HepG2 (cell line): Measurements from ENCODE around the gene NDE1. TPM values are rescaled to one million over a fixed set of nuclear protein-coding genes. Genes with fewer than 3 reads are reported as not detected.

ENCODE experiments used
- ATAC-seq: fragments of 200-7000 bp; cut with Tn5 transposase; 3 replicates; pipeline ENCODE4 v1.9.1; 2020; ENCODE audit warnings: mild to moderate bottlenecking, moderate library complexity
- BruUV-seq: library from RNA; stranded (reverse); fragments of 400-500 nt; replicated peaks from 2 replicates; lab custom pipeline; 2021; lab: Mats Ljungman, UMichigan
- CTCF ChIA-PET: fragments of 300-600 bp; formaldehyde crosslinking; extraction: SDS; loops from one replicate; lab custom pipeline; 2021; ENCODE audit warnings: low total read pairs, inconsistent platforms, low intra/inter-chr PET ratio; lab: Yijun Ruan, JAX
- POLR2A ChIA-PET: fragments of 350-600 bp; sonication (Branson Sonifier 250); formaldehyde crosslinking; loops from one replicate; lab custom pipeline; 2020; ENCODE audit warnings: antibody characterized with exemption, inconsistent platforms; lab: Yijun Ruan, JAX
- DNase-seq: peaks from one replicate; pipeline ENCODE4 v3.0.0-alpha.2; 2015; ENCODE audit warnings: low spot score
- FAIRE-seq: peaks from 3 replicates; lab custom pipeline; 2011; peaks lifted over from hg19 to GRCh38; lab: Jason Lieb, UNC
- H2AFZ ChIP-seq: one replicate; pipeline ENCODE4 v1.6.1; 2011; ENCODE audit warnings: low read length, inconsistent platforms
- H3K27ac ChIP-seq: fragments of 300-600 bp; 3 replicates; pipeline ENCODE4 v1.8.0; 2011; ENCODE audit warnings: mixed run types, mild to moderate bottlenecking, mixed read lengths, low read length, inconsistent platforms; ENCODE audit not compliant: insufficient read depth; ENCODE audit errors: extremely low read length
- H3K27me3 ChIP-seq, 2 experiments: fragments of 200-600 bp in 1 of 2; 2 replicates in 1 of 2; 3 replicates in 1 of 2; pipeline versions ENCODE4 v1.6.0 to v1.8.0; 2011; ENCODE audit warnings: low read length in 2 of 2, mild to moderate bottlenecking in 2 of 2, moderate library complexity in 2 of 2, inconsistent platforms in 1 of 2; ENCODE audit not compliant: insufficient read depth in 2 of 2, control insufficient read depth in 1 of 2
- H3K36me3 ChIP-seq, 2 experiments: fragments of 200-600 bp in 1 of 2; replicated peaks in 1 of 2; 2 replicates in 1 of 2; 3 replicates in 1 of 2; pipeline versions ENCODE4 v1.5.1 to v1.8.0; 2011; ENCODE audit warnings: low read length in 2 of 2, inconsistent platforms in 1 of 2; ENCODE audit not compliant: insufficient read depth in 2 of 2, control insufficient read depth in 1 of 2
- H3K4me1 ChIP-seq: 2 replicates; pipeline ENCODE4 v1.5.1; 2012; ENCODE audit warnings: low read length, inconsistent platforms; ENCODE audit not compliant: insufficient read depth
- H3K4me2 ChIP-seq: 2 replicates; pipeline ENCODE4 v1.6.0; 2011; ENCODE audit warnings: low read depth, low read length, inconsistent platforms
- H3K4me3 ChIP-seq, 3 experiments: fragments of 200-600 bp in 1 of 3; sonication (generic), shearing (Covaris generic) in 1 of 3; replicated peaks in 1 of 3; 2 replicates each; pipeline ENCODE4 v1.5.1; 2011 to 2016; ENCODE audit warnings: low read length in 3 of 3, inconsistent platforms in 2 of 3, low read depth in 2 of 3, mild to moderate bottlenecking in 2 of 3, control low read depth in 1 of 3, mixed read lengths in 1 of 3; ENCODE audit not compliant: insufficient read depth in 1 of 3
- H3K79me2 ChIP-seq: one replicate; pipeline ENCODE4 v1.6.1; 2011; ENCODE audit warnings: low read length, inconsistent platforms; ENCODE audit not compliant: insufficient read depth
- H3K9ac ChIP-seq: 2 replicates; pipeline ENCODE4 v1.6.0; 2011; ENCODE audit warnings: mild to moderate bottlenecking, low read depth, low read length, inconsistent platforms; ENCODE audit not compliant: insufficient read depth
- H3K9me3 ChIP-seq: 2 replicates; pipeline ENCODE4 v1.5.1; 2012; ENCODE audit warnings: mild to moderate bottlenecking, low read length
- H4K20me1 ChIP-seq: 2 replicates; pipeline ENCODE4 v1.6.0; 2011; ENCODE audit warnings: inconsistent platforms, mild to moderate bottlenecking, low read length, moderate library complexity; ENCODE audit not compliant: insufficient read depth
- CREB1 ChIP-seq, 2 experiments: fragments of 450-650 bp in 1 of 2; IDR thresholded peaks; 2 replicates each; pipeline ENCODE4 v1.6.1; 2016 to 2017; ENCODE audit warnings: control low read depth in 1 of 2, mild to moderate bottlenecking in 1 of 2, missing compliant biosample characterization in 1 of 2, missing genetic modification characterization in 1 of 2
- MTF2 ChIP-seq: sonication (generic); formaldehyde crosslinking; IDR thresholded peaks from 2 replicates; pipeline ENCODE4 v1.5.0; 2020; ENCODE audit warnings: missing genetic modification reagents, borderline replicate concordance
- NFE2L2 ChIP-seq: fragments of 150-350 bp; IDR thresholded peaks from 2 replicates; pipeline ENCODE4 v1.6.1; 2014; ENCODE audit warnings: low read length
- YY1 ChIP-seq: IDR thresholded peaks from 2 replicates; pipeline ENCODE4 v1.6.1; 2011; ENCODE audit warnings: low read length, low read depth, moderate library complexity, mild to moderate bottlenecking; ENCODE audit not compliant: insufficient read depth, insufficient replicate concordance
- WGBS: methylation state at CpG from one replicate; pipeline ENCODE4 v1.1.6; 2017; ENCODE audit warnings: low lambda C conversion rate; 5-methylcytosine and 5-hydroxymethylcytosine counted together
- in situ Hi-C: cut with HindIII; loops from 2 replicates; pipeline ENCODE4 v1.10.0; 2017; ENCODE audit warnings: low pct_unique_long_range_greater_than_20kb; ENCODE audit not compliant: extremely low pct_ligation_motif_present
- intact Hi-C: fragments of 100-400 bp; cut with micrococcal nuclease; formaldehyde crosslinking; loops from one replicate; pipeline ENCODE4 v1.10.0; 2022; ENCODE audit not compliant: unreplicated experiment
- polyA plus RNA-seq, 8 experiments: library from polyadenylated mRNA; depleted of rRNA in 3 of 8; stranded (reverse) in 7 of 8; unstranded in 1 of 8; fragments of >200 nt; fragmentation: Illumina TruSeq in 4 of 8; extraction: Trizol in 4 of 8; gene quantifications; 2 replicates each; pipeline versions ENCODE4 v1.2.1 to v1.2.3, GENCODE V29; 2011 to 2016; ENCODE audit warnings: low read depth in 4 of 8, missing spikeins in 1 of 8, mixed read lengths in 1 of 8; ENCODE audit not compliant: insufficient read depth in 1 of 8
- total RNA-seq, 5 experiments: library from RNA; depleted of rRNA; stranded (reverse); fragments of >200 nt; fragmentation: Illumina TruSeq; extraction: Trizol; gene quantifications; 2 replicates each; pipeline ENCODE4 v1.2.3, GENCODE V29; 2016; ENCODE audit warnings: low read depth in 1 of 5
- TF ChIP-seq, protein P1 (sequence below): fragments of 450-650 bp; IDR thresholded peaks from 2 replicates; pipeline ENCODE4 v1.6.1; 2016

NDE1 gene
- total and polyA plus RNA-seq, 2 of the 13 experiments (the other 11 are each of a cell fraction or from before 2014, with no cell fraction given) = 40.9 to 72.5 TPM

DNA sequence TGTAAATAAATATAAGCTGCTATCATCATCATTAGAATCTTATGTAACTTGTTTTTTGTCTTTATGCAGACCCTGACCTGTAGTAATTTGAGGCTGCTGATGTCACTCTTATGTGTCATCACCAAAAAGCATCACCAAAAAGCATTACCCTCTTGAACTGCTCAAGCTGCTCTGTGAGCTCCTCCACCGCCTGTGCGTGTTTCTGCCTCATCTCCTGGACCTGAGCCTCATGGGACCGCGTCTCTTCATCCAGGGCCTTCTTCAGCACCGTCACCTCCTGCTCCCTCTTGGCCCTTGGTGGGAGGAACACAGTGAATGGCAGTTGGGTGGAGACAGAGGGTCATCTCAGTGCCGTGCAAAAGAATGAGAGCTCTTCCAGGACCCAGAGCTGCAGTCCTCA is 82.4 kb downstream of the NDE1 start:
- Histone ChIP-seq H3K4me1 (no peaks in the 10 kb centered on the region), H2AFZ (no peak overlapping the region), H3K27ac (no peak overlapping the region), H3K27me3 (peaks cover 9 to 23% of the 10 kb centered on the region in 2 experiments; a peak in 4 of 5 replicates), H3K9me3 (no peaks in the 10 kb centered on the region), H3K4me2 (no peak overlapping the region), H4K20me1 (no peaks in the 10 kb centered on the region), H3K79me2 (no peaks in the 10 kb centered on the region), H3K4me3 (no peak overlapping the region), H3K9ac (no peak overlapping the region), H3K36me3 (no peaks in the 10 kb centered on the region)
- DNase-seq (no peak), ATAC-seq (no peak), FAIRE-seq (no peak)
- in situ Hi-C loops (no loop called here), intact Hi-C loops (no loop called here)
- ChIA-PET POLR2A (no interaction called here), CTCF (no interaction called here)
- WGBS = 62% methylated on average over 6 of the region's 6 CpGs
- TF ChIP-seq YY1 = no peak
- TF ChIP-seq CREB1 (IDR thresholded peaks at IDR 0.05) = peak; percentile 71
- TF ChIP-seq CREB1 (CRISPR knock-in tag; IDR thresholded peaks at IDR 0.05) = no peak
- TF ChIP-seq NFE2L2 = peak; percentile 4; the same call in 1 of the 2 replicates
- BruUV-seq = no TSS peak

DNA sequence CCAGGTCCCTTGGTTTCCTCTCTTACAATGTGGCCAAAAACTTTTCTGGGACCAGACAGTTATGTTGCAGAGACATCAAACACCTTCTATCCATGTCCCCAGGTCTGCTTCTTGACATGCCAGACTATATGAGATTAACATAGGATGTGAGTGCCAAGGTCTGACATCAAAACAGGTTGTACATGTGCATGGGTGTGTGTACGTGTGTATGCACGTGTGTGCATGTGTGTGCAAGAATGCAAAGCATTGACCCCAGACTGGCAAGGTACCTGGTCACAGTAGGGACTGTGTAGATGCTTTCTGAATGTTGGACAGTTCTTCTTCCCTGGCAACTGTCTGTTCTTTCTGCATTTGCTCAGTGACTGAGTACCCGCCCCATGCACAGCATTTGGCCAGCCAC is 85.6 kb downstream of the NDE1 start:
- FAIRE-seq = no peak
- Histone ChIP-seq H3K79me2 (no peaks in the 10 kb centered on the region), H4K20me1 (no peaks in the 10 kb centered on the region), H3K9ac (no peak overlapping the region), H3K27ac (no peak overlapping the region), H3K4me3 (no peak overlapping the region), H3K9me3 (no peaks in the 10 kb centered on the region), H2AFZ (no peak overlapping the region), H3K36me3 (no peaks in the 10 kb centered on the region), H3K4me2 (no peak overlapping the region), H3K27me3 (peaks cover 9 to 26% of the 10 kb centered on the region in 2 experiments; a peak in 4 of 5 replicates), H3K4me1 (no peaks in the 10 kb centered on the region)
- ChIA-PET CTCF (no interaction called here), POLR2A (no interaction called here)
- intact Hi-C loops (no loop called here), in situ Hi-C loops (no loop called here)
- DNase-seq = no peak
- no TSS peak for BruUV-seq
- ATAC-seq = peak; percentile 19
- 43% methylated on average over 3 of the region's 3 CpGs for WGBS
- TF ChIP-seq, protein P1, sequence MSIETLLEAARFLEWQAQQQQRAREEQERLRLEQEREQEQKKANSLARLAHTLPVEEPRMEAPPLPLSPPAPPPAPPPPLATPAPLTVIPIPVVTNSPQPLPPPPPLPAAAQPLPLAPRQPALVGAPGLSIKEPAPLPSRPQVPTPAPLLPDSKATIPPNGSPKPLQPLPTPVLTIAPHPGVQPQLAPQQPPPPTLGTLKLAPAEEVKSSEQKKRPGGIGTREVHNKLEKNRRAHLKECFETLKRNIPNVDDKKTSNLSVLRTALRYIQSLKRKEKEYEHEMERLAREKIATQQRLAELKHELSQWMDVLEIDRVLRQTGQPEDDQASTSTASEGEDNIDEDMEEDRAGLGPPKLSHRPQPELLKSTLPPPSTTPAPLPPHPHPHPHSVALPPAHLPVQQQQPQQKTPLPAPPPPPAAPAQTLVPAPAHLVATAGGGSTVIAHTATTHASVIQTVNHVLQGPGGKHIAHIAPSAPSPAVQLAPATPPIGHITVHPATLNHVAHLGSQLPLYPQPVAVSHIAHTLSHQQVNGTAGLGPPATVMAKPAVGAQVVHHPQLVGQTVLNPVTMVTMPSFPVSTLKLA = peak; percentile 72
- no peak for TF ChIP-seq MTF2 (CRISPR knock-in tag)
- TF ChIP-seq, all 625 proteins: peak for 1
